GM21390 (cell line): ENCODE results near the gene LAMA2.

Experiments used
- ATAC-seq: cut with Tn5 transposase; IDR thresholded peaks from one replicate; pipeline ENCODE4 v1.9.1; 2021; ENCODE audit not compliant: unreplicated experiment

LAMA2 gene

DNA sequence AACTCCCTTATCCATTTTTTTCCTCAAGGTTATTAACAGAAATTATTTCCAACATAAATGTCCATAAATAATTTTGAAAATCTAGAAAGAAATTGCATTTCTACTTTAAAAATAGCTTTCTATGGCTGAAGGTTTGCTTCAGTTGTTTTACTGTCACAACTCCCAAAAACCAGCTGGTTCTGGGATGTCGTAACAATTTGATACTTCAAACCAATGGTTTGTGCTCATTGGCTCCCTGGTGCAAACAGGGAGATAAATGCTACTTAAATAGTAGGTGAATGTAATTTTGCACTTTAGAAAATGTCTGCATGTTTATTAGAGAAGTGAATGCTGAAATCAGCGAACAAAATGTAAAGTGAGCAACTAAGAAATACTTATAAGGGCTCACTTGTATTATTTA, 31.1 kb downstream of the LAMA2 start:
- no peak for ATAC-seq

DNA sequence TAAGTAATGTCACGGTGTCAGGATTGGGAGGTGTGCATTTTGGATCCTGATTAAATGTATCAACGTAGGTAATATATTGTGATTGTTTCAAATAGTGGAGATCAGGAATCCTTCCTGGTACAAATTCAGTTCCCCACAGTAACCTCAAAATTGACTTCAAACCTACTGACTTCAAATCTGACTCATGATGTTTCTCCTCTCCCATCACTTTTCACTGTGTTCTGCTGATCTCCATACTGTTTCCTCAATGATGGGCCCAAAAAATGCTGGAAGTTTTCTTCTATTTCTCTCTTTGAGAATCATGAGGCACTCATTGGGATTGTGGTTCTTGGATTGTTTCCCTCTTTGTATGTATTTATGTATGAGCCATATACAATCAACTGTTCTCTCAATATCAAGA, 35.9 kb downstream of the LAMA2 start:
- no peak for ATAC-seq

DNA sequence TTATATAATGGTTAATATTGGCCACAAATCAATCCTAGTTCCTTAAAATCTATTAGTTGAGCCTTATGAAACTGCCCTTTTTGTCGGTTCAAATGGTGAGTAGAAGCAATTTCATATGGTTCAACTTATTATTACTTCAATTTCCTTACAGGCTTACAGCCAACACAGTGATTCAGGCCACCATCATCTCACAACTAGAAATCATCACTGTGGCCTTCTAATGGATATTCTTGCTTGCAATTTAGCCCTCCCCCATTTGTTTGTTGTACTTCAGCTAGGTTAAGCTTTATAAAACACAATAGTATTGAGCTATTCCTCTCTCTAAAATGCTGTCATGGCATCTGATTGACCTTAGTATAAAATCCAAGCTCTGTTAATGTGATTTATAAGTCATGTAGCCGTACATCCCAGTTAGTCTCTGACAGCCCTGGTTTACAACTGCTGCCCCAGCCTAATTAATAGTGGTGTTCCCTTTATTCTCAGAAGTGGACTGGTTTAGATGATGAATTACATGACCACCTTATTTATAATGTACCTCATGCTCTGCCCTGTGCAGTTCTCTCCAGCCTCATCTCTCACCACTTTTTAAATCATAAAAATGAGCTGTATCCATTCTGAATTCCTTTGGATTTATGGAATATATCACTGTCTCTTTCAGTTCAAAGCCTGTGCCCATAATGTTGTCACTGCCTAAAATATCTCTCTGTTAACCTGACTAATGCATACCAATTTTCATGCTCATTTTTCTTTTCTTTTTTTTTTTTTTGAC, 36.7 kb downstream of the LAMA2 start:
- no peak for ATAC-seq

DNA sequence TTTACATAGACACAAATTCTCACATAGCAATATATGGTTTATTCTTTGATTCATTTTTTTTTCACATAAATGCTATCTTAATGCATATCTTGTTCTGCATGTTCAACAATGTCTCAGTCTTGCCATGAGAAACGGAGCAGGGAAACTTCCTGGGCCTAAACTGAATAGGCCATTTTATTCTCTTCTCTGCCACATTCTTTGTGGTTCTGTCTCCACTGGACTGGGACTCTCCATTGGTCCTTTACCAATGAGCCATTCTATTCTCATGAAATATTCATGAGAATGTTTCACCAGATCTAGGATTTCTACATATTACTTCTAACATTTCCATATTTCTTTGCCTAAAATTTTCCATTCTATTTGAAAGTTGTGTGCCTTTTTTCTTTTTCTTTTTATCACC, 42.8 kb downstream of the LAMA2 start:
- no peak for ATAC-seq

DNA sequence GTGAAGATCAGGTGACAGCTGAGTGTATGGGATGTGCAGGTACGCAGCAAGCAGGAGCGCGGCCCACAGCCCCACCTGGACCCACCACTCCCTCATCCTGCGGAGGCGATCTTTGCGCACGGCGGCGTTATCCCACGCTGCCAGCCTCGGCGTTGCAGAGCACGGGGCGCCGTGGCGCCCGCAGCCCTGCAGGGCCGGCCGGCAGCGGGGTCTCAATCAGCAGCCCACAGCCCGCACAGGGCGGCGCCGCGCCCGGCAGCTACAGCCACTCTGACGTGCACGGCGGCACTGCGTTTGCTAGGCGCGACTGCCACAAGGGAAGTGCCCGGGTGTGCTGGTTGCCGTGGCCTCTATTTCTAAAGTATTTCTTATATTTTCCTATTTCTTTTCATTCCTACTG, 46.9 kb downstream of the LAMA2 start:
- ATAC-seq: no peak

DNA sequence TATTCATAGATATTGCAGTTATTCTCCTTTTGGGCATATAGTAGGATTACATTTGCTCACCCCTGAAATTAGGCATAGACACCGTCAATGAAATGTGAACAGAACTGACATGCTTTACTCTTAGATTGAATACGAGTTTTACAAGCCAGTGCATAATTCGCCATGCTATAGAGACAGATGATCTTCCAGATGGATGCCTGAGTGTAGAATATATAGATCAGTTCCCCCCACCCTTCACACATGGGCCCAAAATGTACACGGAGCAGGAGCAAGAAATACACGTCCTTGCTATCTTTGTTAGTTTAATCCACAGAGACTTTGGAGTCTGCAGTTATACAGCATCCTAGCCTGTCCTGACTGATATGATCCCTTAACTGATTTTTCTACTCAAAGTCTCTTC, 47.4 kb downstream of the LAMA2 start:
- no peak for ATAC-seq

DNA sequence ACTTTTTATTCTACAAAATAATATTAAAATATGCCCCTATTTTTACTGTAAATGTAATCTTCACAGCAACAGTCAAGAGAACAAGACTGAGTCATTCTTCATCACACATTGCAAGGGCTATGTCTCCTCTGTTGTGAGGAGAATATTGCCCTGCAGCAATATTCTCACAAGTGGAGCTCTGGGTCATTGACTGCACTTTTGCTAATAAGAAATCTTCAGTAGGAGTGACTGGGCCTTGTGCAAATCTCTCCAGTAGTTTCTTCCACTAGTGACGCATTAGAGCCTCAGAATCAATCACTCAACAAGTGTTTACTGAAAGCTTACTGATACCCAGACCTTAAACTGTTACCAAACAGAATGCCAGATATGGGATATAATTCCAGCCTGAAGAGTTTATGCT, 49.1 kb downstream of the LAMA2 start:
- ATAC-seq: no peak

DNA sequence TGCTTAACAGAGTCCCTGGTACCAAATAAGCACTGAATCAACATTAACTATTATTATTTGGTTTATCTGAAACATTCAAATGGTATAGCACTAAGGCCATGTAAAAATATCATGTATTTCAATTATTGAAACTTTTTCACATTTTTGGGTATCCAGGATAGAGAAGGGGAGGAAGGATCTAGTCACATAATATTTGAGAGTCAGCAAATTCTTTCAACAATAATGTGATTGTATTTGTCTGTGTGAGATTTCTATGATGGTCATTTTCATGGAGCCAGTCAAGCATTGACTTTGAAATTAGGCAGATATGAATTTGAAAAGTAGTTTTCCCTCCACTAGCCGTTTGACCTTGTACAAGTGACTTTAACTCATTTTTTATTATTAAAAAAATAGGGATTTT, 67.9 kb downstream of the LAMA2 start:
- ATAC-seq: no peak

DNA sequence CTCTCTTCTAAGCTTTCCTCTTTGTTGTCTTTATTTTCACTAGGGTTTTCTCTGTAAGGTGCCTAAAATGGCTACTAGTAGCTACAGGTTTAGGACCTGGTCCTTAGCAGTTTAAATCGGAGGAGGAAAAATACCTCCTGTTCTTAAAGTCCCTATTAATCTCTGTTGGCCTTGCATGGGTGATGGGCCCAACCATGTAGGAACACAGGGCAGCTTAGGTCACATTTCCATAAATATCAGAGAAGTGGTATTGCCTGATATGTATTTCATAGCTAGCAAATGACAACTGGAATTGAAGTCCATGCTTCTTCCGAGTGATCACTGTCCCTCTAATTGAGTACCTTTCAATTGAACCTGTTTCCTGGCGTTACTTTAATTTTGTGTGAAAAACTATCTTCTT, 70.0 kb downstream of the LAMA2 start:
- no peak for ATAC-seq

DNA sequence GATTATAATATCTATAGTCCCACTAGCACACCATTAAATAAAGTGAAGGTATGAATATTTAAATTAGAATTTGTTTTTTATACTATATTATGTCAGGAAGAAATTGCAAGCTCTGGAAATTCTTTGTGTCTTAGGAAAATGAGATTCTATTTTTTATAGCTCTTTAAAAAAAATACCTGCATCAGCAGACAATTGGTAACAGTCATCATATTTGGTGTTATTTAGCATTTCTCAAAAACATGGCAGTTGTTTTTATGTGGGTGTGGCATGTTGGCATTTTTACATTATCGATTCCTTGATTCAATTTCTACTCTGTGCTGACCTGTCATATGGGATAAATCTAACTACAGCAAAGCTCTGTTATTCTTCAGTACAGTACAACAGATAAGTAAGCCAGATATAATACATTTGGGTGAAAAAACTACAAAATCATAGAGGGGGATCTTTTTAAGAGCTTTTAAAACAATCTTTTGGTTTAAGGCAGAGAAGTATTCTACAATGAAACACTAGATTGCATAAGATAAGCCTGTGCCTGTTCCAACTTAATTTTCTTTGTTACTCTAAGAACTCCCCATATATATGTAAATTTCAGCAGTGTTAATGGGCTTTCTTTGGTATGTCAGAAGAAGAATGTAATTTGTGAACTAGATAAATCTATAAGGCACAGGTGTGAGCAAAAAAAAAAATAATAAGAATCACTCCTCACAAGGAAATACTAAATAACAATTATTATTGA, 71.5 kb downstream of the LAMA2 start:
- ATAC-seq: no peak

DNA sequence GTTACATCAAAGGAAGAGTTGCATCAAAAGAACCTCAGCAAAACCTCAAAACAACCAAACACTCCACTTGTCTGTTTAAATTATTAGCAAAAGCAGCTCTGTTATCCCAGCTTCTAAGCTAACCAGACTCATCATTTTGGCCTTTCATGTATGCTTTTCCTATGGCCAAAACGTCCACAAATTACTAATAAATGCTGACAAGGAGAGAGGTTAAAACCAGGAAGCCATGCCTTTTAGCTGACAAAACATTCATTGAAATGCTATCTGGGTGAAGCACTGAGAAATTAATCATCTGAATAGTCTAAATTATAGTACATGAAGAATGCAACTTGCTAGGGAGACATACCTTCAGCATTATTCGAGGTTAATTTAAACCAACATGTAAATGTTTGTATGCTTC, 80.6 kb downstream of the LAMA2 start:
- ATAC-seq: no peak

DNA sequence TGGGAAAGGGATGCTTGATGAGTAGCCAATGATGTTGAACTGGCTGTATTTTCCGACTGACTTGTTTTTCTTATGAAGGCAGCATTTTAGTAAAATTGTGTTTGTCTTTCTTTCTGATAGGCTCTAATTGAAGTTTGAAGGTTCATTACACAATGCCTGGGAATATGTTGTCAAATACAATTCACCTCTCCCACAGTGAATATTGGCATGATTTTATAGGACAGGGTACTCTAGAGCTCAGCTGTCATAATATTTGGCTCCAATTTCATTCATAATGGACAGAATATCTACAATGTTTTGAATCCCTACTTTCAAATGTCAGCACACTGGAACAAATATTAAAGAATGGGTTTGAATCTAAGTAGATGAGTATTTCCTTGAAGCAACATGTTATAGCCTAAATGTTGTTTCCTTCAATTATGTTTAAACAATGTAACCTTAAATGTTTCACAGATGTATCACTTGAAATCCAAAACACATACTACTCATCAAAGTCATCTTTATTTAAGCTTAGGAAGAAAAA, 81.4 kb downstream of the LAMA2 start:
- ATAC-seq: no peak

DNA sequence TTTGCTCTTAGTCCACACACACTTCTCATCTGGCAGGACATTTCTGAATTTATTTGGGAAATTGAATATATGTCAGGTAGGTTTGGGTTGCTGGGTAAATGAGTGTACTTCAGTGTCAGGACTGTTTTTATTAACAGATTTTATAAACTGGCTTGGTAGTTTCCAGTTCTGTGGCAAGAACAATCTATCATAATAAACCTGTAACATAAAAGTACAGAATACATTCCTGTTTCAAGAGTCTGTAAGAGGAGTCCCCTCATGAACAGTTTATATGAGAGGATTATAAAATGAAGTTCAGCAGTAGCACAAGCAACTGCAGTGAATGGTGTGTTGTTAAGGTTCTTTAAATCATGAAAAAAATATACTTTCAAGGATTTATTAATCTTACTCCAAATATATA, 81.8 kb downstream of the LAMA2 start:
- no peak for ATAC-seq

DNA sequence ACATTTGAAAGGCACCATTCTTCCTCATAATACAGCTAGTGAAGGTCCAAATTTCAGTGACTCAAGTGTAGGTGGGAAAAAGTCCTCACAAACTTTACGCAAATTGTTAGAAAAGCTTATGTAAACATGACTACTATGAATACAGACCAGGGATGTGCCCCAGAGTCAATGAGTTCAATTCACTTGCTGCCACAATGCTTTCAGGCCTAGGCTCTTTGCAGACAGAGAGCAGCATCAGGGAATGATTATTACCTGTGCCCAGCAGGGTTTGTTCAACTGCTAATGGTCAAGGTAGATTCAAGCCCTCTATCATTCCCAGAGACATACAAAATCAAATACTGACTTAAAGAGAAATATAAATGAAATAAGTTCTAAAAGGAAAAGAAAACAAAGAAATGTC, 84.0 kb downstream of the LAMA2 start:
- ATAC-seq: no peak

DNA sequence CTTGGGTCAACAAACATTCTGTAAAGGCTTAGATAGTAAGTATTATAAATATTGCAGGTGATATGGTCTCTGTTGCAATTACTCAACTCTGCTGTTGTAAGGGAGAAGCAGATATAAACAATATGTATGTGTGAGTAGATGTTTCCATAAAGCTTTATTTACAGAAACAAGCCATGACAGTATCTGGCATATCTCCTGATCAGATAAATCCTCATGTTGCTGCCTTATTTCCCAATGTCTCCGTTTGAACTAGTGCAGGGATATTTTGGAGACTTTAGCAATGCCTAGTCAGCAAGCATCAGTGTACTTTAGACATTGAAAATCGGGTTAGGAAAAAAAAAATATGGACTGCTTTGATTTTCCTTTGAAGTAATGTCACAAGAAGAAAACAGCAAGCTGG, 96.1 kb downstream of the LAMA2 start:
- ATAC-seq: no peak

DNA sequence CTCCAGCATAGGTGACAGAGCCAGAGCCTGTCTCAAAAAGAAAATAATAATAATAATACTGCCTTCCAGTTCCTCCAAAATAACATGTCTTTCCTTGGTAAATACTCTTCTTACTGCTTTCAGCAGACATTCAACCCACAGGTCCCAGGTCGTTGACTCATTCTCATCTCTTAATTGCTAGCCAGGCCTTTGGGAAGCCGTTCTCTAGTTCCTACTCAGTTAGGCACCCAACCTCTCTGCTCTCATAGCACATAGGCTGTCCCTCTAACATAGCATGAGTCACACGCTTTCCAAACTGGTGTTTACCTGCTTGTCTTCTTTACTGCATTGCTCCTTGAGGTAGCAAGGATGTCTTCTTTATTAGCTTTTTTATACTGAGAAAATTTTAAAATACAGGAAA, 98.8 kb downstream of the LAMA2 start:
- no peak for ATAC-seq

DNA sequence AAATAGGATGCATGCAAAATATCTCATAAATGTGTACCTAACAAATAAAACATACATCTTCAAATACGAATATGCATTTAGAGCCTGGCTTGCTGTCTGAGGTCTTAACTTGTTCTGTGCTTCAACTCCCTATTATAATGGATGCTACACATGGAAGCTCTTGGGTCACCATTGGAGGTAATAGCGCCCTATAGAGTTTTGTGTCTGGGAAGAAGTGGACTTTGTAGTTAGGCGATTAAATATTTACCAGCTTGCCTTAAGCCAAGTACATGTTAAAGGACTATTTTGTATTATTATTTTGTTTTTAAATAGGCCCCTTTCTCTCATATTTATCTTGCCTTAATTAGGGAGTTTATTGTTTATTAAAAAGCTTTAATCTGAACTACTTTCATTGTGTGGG, 107.4 kb downstream of the LAMA2 start:
- ATAC-seq: no peak

DNA sequence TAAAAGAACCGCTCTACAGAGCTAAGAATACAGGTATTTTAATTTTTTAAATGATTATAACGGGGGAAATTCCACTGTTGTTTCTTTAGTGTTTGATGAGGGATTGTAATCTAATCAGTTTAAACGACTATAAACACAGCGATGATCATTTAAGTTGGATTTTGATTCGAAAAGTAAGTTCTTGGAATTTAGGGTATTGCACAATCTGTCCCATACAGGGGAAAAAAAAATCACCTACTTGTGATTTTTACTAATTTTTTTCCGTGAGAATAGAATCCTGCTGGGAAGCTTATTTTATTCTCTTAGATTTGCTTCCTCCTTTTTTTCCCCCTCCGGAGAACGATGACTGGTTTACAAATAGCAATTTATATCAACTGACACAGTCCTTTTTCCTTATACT, 108.0 kb downstream of the LAMA2 start:
- ATAC-seq: no peak

DNA sequence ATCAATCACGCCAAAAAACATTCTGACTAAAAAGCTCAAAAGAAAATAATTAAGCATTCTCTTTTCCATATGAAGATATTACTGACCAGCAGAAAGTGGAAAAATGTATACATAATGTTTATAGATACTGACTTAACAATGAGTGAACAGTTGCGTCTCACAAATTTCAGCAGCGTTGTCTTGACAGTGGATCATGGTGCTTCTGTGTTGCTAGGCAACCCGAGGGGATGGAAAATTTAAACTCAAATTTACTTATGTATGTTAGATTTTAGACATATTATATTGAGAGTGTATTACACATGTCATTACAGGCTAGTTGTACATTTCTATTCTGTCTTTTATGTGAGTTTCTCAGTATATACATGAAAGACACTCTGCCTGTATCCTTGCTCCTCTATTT, 110.2 kb downstream of the LAMA2 start:
- no peak for ATAC-seq

DNA sequence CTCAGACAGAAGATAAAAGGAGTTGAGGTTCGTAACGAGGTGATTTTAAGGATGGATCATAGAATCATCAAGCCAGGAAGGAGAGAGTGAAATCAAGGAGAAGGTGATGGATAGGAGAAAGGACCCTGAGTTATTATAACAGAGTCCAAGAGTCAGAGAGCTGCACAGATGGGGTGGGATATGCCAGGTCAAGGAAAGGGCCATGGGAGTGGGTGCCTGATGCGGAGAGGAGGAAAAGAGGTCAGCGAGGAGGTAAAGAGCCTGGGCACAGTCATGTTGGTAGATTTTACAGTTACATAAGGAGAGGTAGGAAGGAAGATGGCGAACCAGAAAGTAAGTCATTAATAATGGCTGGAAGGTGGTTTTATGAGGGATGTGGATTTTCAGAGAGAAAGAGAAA, 114.9 kb downstream of the LAMA2 start:
- no peak for ATAC-seq

DNA sequence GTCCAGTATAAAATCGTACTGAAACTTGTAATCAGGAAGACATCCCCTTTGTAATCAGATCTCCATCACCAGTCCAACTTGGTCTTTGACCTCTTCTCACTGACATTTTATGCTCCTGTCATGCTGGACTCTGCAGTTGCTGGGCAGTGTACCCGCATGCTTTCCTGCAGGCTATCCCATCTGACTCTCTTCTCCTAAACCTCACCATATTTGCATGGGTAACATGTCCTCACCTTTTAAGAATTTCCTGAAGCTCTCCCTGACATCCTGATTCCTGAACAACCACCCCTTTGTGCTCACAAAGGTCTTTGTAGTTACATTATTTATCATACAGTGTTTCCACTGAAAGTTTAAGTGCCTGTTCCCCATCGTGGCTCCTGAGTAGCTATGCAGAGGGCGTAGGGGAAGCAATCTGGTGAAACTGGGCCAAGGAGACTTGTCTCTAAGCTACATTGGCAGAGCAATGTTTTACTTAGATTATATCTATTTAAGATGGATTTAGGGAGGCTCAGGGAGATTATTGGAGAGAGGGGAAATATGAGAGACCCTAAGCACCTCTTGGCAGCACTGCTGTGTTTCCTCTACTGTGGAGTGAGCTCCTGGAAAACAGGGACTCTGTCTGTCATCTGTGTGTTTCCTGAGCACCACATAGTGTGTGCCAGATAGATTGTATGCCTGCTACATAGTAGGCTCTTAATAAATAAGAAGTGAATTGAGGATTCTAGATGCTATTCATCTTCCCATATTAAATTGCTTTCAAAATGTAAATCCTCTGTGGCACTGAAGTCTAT, 124.0 kb downstream of the LAMA2 start:
- no peak for ATAC-seq
